Tibial nerve (tissue), 4 donors: Measurements from ENCODE around the gene LLGL2. TPM values are rescaled to one million over a fixed set of nuclear protein-coding genes. Genes with fewer than 3 reads are reported as not detected.
"Not testable (repeated sequence)": the region's sequence is repeated elsewhere in the genome, so short reads cannot be mapped to it uniquely, and the experiment has no call there.

Experiments used
- DNase-seq, 2 donors: peaks; one replicate each; pipeline ENCODE4 v3.0.0-alpha.2; 2019; ENCODE audit warnings: low spot score in 2 of 2
- H3K27ac ChIP-seq, 4 donors: fragments of 200-600 bp; sonication (generic) in 3 of 4; one replicate each; pipeline ENCODE4 v1.5.1; 2017 to 2019; ENCODE audit warnings: mild to moderate bottlenecking in 1 of 4
- H3K27me3 ChIP-seq, 2 donors: fragments of 200-600 bp; sonication (generic) in 1 of 2; one replicate each; pipeline versions ENCODE4 v1.5.1 to v1.6.0; 2017 to 2019
- H3K36me3 ChIP-seq, 3 donors: fragments of 200-600 bp; sonication (generic); one replicate each; pipeline ENCODE4 v1.5.1; 2018 to 2019
- H3K4me1 ChIP-seq, 4 donors: fragments of 200-600 bp; sonication (generic) in 3 of 4; one replicate each; pipeline ENCODE4 v1.5.1; 2017 to 2019
- H3K4me3 ChIP-seq, 4 donors: fragments of 200-600 bp; sonication (generic) in 3 of 4; one replicate each; pipeline ENCODE4 v1.5.1; 2017 to 2019; ENCODE audit warnings: mild to moderate bottlenecking in 1 of 4, moderate library complexity in 1 of 4
- H3K9me3 ChIP-seq, 4 donors: fragments of 200-600 bp; sonication (generic) in 3 of 4; one replicate each; pipeline ENCODE4 v1.5.1; 2017 to 2019
- CTCF ChIP-seq, 5 experiments: fragments of 200-600 bp in 3 of 5; fragments of 450-650 bp in 2 of 5; sonication (generic) in 3 of 5; IDR thresholded peaks; one replicate each; pipeline ENCODE4 v1.5.1; 2016 to 2019; ENCODE audit warnings: antibody characterized with exemption in 5 of 5, mild to moderate bottlenecking in 3 of 5, moderate library complexity in 2 of 5
- EP300 ChIP-seq, 2 donors: sonication (generic); formaldehyde crosslinking; IDR thresholded peaks; one replicate each; pipeline ENCODE4 v1.6.1; 2017; ENCODE audit warnings: antibody characterized with exemption in 2 of 2, mild to moderate bottlenecking in 1 of 2
- POLR2A ChIP-seq, 2 donors: fragments of 450-650 bp; IDR thresholded peaks; one replicate each; pipeline ENCODE4 v1.6.1; 2017; ENCODE audit warnings: antibody characterized with exemption in 2 of 2, mild to moderate bottlenecking in 2 of 2, moderate library complexity in 2 of 2
- WGBS, 2 donors: methylation state at CpG; one replicate each; pipeline ENCODE4 v1.1.5; 2018; 5-methylcytosine and 5-hydroxymethylcytosine counted together
- total RNA-seq, 4 donors: library from RNA; depleted of rRNA; stranded (reverse); fragments of >200 nt; gene quantifications; one replicate each; pipeline ENCODE4 v1.1.0, GENCODE V29; 2016

The LLGL2 gene
- total RNA-seq, 4 donors from 2014 or later = 8.4 to 18.4 (median 8.8) TPM

GRCh38 chr17:75517297-75517865 is 8.1 kb upstream of the LLGL2 start:
- DNase-seq = no peak
- 32 to 37% methylated on average over 10 of the region's 10 CpGs for WGBS, 2 donors
- Histone ChIP-seq H3K27ac (peak overlapping the region in 3 of 4 donors; percentile 75 to 96 (median 80)), H3K4me1 (peaks cover 0 to 42% (median 32%) of the 10 kb centered on the region in 4 donors), H3K27me3 (no peaks in the 10 kb centered on the region), H3K36me3 (peaks cover 0 to 29% (median 0%) of the 10 kb centered on the region in 3 donors), H3K4me3 (peak overlapping the region; percentile 82 to 98 (median 91)), H3K9me3 (no peaks in the 10 kb centered on the region)
- TF ChIP-seq EP300 (IDR thresholded peaks at IDR 0.05) = no peak

- Histone ChIP-seq H3K4me1 (peaks cover 0 to 34% (median 26%) of the 10 kb centered on the region in 4 donors), H3K36me3 (peaks cover 0 to 29% (median 0%) of the 10 kb centered on the region in 3 donors), H3K27me3 (no peaks in the 10 kb centered on the region), H3K27ac (no peak overlapping the region), H3K9me3 (no peaks in the 10 kb centered on the region), H3K4me3 (no peak overlapping the region)
- TF ChIP-seq EP300 (IDR thresholded peaks at IDR 0.05) = no peak
- no peak for TF ChIP-seq POLR2A (IDR thresholded peaks at IDR 0.05)
- no peak for TF ChIP-seq CTCF (IDR thresholded peaks at IDR 0.05)
- DNase-seq = no peak
- 73 to 75% methylated on average over 3 of the region's 3 CpGs for WGBS, 2 donors
Measured at GRCh38 chr17:75518201-75518600, 7.3 kb upstream of the LLGL2 start.

- TF ChIP-seq POLR2A (IDR thresholded peaks at IDR 0.05) = no peak
- no peak for TF ChIP-seq EP300 (IDR thresholded peaks at IDR 0.05)
- TF ChIP-seq CTCF (IDR thresholded peaks at IDR 0.05) = no peak
- no peaks in the 10 kb centered on the region for H3K9me3 ChIP-seq
- no peaks in the 10 kb centered on the region for H3K27me3 ChIP-seq
- no peak overlapping the region for H3K4me3 ChIP-seq
- DNase-seq = no peak
- H3K27ac ChIP-seq = no peak overlapping the region
- H3K36me3 ChIP-seq = peaks cover 0 to 29% (median 0%) of the 10 kb centered on the region in 3 donors
- 90 to 93% methylated on average over 9 of the region's 9 CpGs for WGBS, 2 donors
- H3K4me1 ChIP-seq = peaks cover 0 to 25% (median 20%) of the 10 kb centered on the region in 4 donors
Measured at GRCh38 chr17:75518983-75519537, 6.4 kb upstream of the LLGL2 start.

GRCh38 chr17:75520413-75520812 is 5.1 kb upstream of the LLGL2 start:
- H3K27ac ChIP-seq, H3K4me3 ChIP-seq, H3K9me3 ChIP-seq, DNase-seq, H3K27me3 ChIP-seq: not testable (repeated sequence)
- Histone ChIP-seq H3K36me3 (peaks cover 0 to 29% (median 0%) of the 10 kb centered on the region in 3 donors), H3K4me1 (peaks cover 0 to 28% (median 17%) of the 10 kb centered on the region in 4 donors)
- 92 to 95% methylated on average over 8 of the region's 8 CpGs for WGBS, 2 donors

GRCh38 chr17:75521290-75521689 is 4.2 kb upstream of the LLGL2 start:
- Histone ChIP-seq H3K4me1 (peaks cover 0 to 34% (median 17%) of the 10 kb centered on the region in 4 donors), H3K9me3 (no peaks in the 10 kb centered on the region), H3K36me3 (peaks cover 0 to 29% (median 0%) of the 10 kb centered on the region in 3 donors), H3K27me3 (no peaks in the 10 kb centered on the region), H3K27ac (no peak overlapping the region), H3K4me3 (no peak overlapping the region)
- TF ChIP-seq POLR2A (IDR thresholded peaks at IDR 0.05) (no peak), EP300 (IDR thresholded peaks at IDR 0.05) (no peak), CTCF (IDR thresholded peaks at IDR 0.05) (no peak)
- DNase-seq = no peak
- 82 to 93% methylated on average over 6 to 8 of the region's 8 CpGs for WGBS, 2 donors

GRCh38 chr17:75521951-75522727 is 3.4 kb upstream of the LLGL2 start:
- DNase-seq = no peak

More at GRCh38 chr17:75521951-75522727, 3.4 kb upstream of the LLGL2 start:
- no peak overlapping the region for H3K4me3 ChIP-seq
- no peak for TF ChIP-seq CTCF (IDR thresholded peaks at IDR 0.05)
- peaks cover 0 to 35% (median 15%) of the 10 kb centered on the region in 4 donors for H3K4me1 ChIP-seq
- H3K27me3 ChIP-seq = no peaks in the 10 kb centered on the region
- no peaks in the 10 kb centered on the region for H3K9me3 ChIP-seq
- H3K27ac ChIP-seq = no peak overlapping the region
- WGBS, 2 donors = 87 to 91% methylated on average over 23 to 31 of the region's 33 CpGs
- H3K36me3 ChIP-seq = peaks cover 0 to 29% (median 0%) of the 10 kb centered on the region in 3 donors
